Urinary bladder (tissue), 4 donors: ENCODE results near the gene GARNL3. TPM values are rescaled to one million over a fixed set of nuclear protein-coding genes. Genes with fewer than 3 reads are reported as not detected.
A peak's percentile ranks its signal among the peaks of the same experiment; 100 is the strongest.

ENCODE experiments used
- DNase-seq: peaks from one replicate; pipeline ENCODE4 v3.0.0-alpha.2; 2015; ENCODE audit errors: extremely low spot score
- H3K27ac ChIP-seq: one replicate; pipeline ENCODE4 v1.5.1; 2013; ENCODE audit warnings: low read depth, mild to moderate bottlenecking, moderate library complexity
- H3K36me3 ChIP-seq: one replicate; pipeline ENCODE4 v1.6.1; 2013; ENCODE audit warnings: mild to moderate bottlenecking, moderate library complexity; ENCODE audit not compliant: insufficient read depth
- H3K4me1 ChIP-seq: one replicate; pipeline ENCODE4 v1.6.1; 2013; ENCODE audit warnings: mild to moderate bottlenecking, moderate library complexity; ENCODE audit not compliant: insufficient read depth
- H3K4me3 ChIP-seq: one replicate; pipeline ENCODE4 v1.5.1; 2013; ENCODE audit warnings: low read depth, low read length
- WGBS: extraction: QIAGEN DNeasy Blood & Tissue Kit; methylation state at CpG from one replicate; pipeline ENCODE4 v1.1.7; 2013; 5-methylcytosine and 5-hydroxymethylcytosine counted together
- polyA plus RNA-seq: library from polyadenylated mRNA; stranded (reverse); fragments of 200-250 nt; gene quantifications from one replicate; pipeline ENCODE4 v1.2.3, GENCODE V29; 2013
- total RNA-seq: library from RNA; depleted of rRNA; stranded (reverse); fragments of >200 nt; gene quantifications from one replicate; pipeline ENCODE4 v1.2.3, GENCODE V29; 2014
- donor health status: healthy with polysubstance abuse.
- donor health status: healthy.

Gene GARNL3
- total and polyA plus RNA-seq, 2 donors, result 22.0 to 58.0 TPM

DNA sequence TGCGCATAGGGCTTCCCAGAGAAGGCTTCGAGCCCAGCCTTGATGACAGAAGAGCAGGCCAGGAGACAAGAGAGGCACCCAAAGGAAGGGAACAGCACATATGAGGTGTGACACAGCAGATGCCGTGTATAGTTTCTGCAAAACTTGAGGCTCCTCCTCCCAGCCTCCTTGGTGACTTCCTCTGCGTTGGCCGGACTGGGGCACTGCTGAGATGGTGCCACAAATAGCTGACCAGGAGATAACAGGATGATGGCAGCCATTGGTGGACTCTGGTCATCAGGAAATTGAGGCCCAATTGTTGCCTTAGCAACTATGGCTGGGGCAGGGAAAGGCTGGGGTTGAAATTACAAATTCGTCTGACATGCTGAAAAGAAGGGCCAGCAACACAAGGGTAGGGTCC is 154.8 kb downstream of the GARNL3 start:
- 74% methylated on average over 6 of the region's 6 CpGs for WGBS
- H3K4me1 ChIP-seq, result no peaks in the 10 kb centered on the region
- DNase-seq, result no peak
- no peak overlapping the region for H3K4me3 ChIP-seq
- H3K27ac ChIP-seq, result no peak overlapping the region
- H3K36me3 ChIP-seq, result no peaks in the 10 kb centered on the region

DNA sequence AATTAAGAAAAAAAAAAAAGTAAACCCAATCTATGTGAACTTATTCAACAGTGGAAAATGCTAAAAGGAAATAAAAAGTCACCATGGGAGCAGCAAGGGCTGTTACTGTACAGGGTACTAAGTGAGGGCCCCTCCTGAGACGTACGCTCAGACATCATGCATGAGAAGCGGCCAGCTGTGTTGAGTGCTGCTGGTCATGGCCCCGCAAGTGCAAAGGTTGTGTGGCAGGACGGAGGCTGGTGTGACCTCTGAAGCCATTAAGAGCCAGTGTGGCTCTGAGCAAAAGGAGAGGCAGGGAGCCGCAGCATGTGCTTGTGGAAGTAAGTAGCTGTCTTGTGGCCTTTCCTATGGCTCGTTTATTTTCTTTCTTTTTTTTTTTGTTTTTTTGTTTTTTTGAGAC is 156.5 kb downstream of the GARNL3 start:
- H3K27ac ChIP-seq, result no peak overlapping the region
- no peaks in the 10 kb centered on the region for H3K4me1 ChIP-seq
- H3K36me3 ChIP-seq, result no peaks in the 10 kb centered on the region
- WGBS, result 89% methylated on average over 7 of the region's 7 CpGs
- H3K4me3 ChIP-seq, result no peak overlapping the region
- DNase-seq, result no peak

DNA sequence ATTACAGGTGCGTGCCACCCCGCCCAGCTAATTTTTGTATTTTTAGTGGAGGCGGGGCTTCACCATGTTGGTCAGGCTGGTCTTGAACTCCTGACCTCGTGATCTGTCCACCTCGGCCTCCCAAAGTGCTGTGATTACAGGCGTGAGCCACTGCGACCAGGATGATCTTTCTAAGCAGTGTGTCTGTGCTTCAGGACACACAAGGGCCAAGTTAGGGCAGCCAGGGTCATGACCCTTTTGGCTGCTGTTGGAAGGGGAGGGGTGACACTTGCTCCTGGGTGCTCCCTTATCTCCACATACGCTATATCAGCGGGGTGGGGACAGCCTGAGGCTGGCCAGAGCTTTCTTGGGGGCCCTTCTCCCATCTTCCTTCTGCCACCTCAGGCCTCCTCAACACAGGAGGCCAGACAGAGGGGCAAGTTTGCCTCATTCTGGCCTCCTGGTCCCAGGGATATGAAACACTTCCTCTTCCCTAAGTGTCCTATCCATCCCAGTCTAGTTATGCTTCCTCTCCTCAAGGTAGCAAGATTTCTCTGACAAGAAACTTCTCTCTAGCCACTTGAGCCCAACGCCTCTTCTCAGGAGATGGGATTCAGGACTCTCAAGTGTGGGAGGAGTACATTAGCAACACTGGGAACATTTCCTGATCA is 157.7 kb downstream of the GARNL3 start:
- DNase-seq, result no peak
- Histone ChIP-seq H3K27ac (no peak overlapping the region), H3K36me3 (no peaks in the 10 kb centered on the region), H3K4me3 (no peak overlapping the region), H3K4me1 (no peaks in the 10 kb centered on the region)
- 80% methylated on average over 10 of the region's 10 CpGs for WGBS

DNA sequence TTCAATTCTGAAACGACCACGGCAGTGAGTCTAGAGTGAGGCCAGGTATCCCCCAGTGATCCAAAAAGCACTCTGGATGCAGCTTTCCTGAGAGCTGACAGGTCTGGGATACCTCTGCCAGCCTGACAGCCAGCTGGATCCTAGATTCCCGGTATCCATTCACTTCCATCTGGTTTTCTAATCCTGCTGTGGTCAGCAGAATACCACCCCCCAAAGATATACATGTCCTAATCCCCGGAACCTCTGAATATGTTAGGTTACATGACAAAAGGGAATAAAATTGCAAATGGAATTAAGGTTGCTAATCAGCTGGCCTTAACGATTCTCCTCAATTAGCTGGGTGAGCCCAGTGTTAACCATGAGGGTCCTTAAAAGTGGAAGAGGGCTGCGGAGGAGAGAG is 158.2 kb downstream of the GARNL3 start:
- no peaks in the 10 kb centered on the region for H3K36me3 ChIP-seq
- H3K4me1 ChIP-seq, result no peaks in the 10 kb centered on the region
- DNase-seq, result no peak
- peak overlapping the region; percentile 77 for H3K27ac ChIP-seq
- H3K4me3 ChIP-seq, result peak overlapping the region; percentile 81
- 25% methylated on average over 6 of the region's 6 CpGs for WGBS

DNA sequence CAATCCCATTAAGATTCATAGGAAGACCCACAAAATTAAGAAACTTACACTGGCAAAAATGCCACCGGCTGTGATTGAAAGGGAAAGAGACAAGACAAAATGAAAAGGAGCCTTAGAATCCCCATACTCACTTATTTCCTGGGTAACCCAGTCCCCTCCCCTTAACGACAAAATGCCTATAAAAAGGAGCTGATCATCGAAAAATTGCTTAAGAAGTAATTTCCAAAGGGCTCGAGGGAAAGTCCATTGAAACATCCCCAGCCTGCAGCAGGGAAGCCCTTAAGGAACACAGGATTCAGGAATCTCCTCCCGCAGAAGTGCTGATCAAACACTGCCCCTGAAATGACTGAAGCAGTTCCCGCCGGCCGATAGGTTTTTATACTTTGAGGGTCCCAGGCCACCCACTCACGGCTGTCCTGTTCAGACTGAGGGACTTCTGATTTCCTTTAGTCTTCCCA is 158.9 kb downstream of the GARNL3 start:
- H3K36me3 ChIP-seq, result no peaks in the 10 kb centered on the region
- H3K27ac ChIP-seq, result peak overlapping the region; percentile 77
- H3K4me1 ChIP-seq, result no peaks in the 10 kb centered on the region
- no peak for DNase-seq
- peak overlapping the region; percentile 81 for H3K4me3 ChIP-seq
- under 1% methylated on average over 9 of the region's 9 CpGs for WGBS

DNA sequence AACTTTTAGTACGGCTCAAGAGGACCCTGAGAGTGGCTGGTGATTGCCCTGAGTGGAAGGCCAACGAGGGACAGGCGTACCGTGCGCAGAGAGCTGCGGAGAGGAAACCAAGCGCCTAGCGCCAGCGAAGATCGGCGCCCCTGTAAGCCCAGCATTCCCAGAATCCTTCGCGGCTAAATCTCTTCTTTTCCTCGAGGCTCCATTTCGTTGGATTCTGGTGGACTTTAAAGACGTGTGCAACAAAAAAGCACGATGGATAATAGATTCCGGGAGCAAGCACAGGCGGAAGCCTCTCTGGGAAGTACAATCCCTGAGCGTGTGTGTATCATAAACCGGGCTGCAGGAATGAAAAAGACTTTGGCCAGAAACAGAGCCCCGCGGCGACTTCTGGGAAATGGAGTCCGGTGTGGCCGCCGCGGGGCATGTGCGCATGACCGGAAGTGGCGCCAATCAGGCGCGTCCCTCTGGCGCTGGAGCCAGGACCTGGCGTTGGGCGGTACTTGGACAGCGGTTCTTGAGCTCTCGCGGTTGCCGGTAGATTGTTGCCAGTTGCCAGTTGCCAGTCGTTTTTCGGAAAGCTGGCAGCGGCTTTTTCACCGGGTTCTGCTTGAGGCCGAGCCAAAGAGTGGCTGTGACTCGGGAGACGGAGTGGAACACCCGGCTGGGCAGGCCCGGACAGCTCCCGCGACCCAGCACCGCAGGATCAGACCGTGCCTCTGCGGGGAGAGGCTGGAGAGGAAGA is 159.5 kb downstream of the GARNL3 start, which contains the start of gene ZNF79:
Gene ZNF79 (plus strand): TSS at position 449 of the 742 bp plus-strand sequence. CDS start 406 bp downstream, outside the sequence.
- Histone ChIP-seq H3K4me3 (peak within 1 kb of the TSS; percentile 81), H3K36me3 (no peaks in the 10 kb centered on the region), H3K4me1 (no peaks in the 10 kb centered on the region), H3K27ac (peak within 1 kb of the TSS; percentile 77)
- DNase-seq, result peak; percentile 83
- under 1% methylated on average over 54 of the region's 54 CpGs for WGBS

DNA sequence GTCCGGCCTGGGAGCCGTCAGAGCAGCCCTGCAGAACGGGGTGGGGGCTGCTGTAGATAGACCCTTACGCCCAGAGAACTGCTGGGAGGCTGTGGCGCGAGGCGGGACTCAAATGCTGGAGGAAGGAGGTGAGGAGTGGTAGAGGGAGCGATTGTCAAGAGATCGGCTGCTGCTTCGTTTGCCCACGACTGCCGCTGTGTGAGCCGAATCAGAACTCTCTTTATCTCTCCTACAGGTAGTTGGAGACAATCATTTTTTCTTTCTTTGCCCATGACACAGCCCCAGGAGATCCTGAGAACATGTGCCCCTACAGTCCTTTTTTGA is 160.1 kb downstream of the GARNL3 start:
- H3K4me3 ChIP-seq, result peak overlapping the region; percentile 81
- under 1% methylated on average over 13 of the region's 13 CpGs for WGBS
- no peaks in the 10 kb centered on the region for H3K36me3 ChIP-seq
- DNase-seq, result no peak
- H3K27ac ChIP-seq, result peak overlapping the region; percentile 77
- no peaks in the 10 kb centered on the region for H3K4me1 ChIP-seq

DNA sequence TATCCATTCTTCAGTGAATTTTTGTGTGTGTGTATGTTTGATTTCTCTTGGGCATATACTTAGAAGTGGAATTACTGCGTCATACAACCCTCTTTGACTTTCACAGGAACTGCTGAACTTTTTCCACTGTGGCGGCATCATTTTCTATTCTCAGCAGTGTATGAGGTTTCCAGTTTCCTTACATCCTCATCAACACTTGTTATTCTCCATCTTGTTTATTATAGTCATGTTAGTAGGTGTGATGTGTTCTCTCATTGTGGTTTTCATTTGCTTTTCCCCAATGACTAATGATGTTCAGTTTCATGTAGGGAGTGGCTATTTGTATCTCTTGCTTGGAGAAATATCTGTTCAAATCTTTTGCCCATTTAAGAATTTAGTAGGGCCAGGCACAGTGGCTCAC is 162.2 kb downstream of the GARNL3 start:
- WGBS, result 88% methylated on average over 2 of the region's 2 CpGs
- no peak for DNase-seq
- Histone ChIP-seq H3K27ac (no peak overlapping the region), H3K4me1 (no peaks in the 10 kb centered on the region), H3K4me3 (no peak overlapping the region), H3K36me3 (peaks cover 3% of the 10 kb centered on the region)

DNA sequence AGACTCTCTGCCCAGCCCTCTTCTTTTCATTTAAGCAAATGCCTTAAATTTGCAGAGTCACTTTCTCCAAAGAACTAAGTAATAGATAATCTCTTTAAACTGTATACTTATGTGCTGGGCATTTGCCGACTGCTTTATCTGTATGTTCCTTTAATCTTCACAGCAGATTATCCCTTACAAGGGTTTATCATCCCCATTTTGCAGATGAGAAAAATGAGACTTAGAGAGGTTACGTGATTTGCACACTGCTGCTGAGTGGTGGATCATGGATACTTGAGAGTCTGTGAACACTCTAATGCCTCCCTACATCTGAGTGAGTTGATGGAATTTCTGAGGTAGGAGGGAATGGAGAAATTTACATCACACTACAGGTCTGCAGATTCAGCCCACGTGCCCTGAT is 163.8 kb downstream of the GARNL3 start:
- Histone ChIP-seq H3K4me1 (no peaks in the 10 kb centered on the region), H3K27ac (no peak overlapping the region), H3K36me3 (peaks cover 3% of the 10 kb centered on the region), H3K4me3 (no peak overlapping the region)
- WGBS, result 87% methylated on average over 3 of the region's 3 CpGs
- no peak for DNase-seq

DNA sequence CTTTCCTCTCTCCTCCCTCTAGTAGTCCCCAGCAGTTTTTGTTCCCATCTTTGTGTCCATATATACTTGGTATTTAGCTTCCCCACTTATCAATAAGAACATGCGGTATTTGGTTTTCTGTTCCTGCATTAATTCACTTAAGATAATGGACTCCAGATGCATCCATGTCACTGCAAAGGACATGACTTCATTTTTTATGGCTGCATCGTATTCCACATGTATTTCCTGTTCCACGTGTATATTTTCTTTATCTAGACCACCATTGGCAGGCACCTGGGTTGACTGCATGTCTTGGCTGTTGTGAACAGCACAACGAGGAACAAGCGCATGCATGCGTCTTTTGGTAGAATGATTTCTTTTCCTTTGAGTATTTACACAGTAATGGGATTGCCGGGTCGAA is 165.8 kb downstream of the GARNL3 start:
- WGBS, result 96% methylated on average over 8 of the region's 8 CpGs
- H3K4me3 ChIP-seq, result no peak overlapping the region
- H3K4me1 ChIP-seq, result no peaks in the 10 kb centered on the region
- H3K36me3 ChIP-seq, result peaks cover 3% of the 10 kb centered on the region
- no peak overlapping the region for H3K27ac ChIP-seq
- no peak for DNase-seq

DNA sequence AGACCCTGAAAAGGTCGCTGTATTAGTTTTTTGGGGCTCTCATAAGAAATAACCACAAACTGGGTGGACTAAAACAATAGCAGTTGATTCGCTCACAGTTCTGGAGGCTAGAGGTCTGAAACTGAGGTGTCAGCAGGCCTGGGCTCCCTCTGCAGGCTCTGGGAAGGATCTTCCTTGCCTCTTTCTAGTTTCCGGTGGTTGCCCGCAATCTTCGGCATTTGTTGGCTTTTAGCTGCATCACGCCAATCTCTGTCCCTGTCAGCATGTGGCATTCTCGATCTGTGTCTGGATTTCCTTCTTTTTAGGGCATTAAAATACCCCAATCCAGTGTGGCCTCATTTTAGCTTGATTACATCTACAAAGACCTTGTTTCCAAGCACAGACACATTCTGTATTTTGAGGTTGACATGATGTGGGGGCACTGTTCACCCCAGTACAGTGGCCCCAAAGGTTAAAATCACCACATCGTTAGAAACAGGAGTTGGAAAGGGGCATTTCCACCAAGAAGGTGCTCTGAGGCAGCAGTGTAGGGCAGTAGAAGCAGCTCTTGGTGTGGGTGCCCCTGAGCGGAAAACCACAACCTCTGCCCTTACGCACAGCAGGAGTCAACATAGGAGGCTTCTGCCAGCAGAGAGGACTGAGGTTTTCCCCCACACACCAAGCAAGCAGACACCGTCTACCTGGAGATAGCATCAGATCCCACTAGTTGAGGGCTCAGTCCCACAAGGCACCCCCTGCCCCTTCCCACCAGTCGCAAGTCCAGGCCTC is 173.1 kb downstream of the GARNL3 start:
- no peak overlapping the region for H3K27ac ChIP-seq
- 84% methylated on average over 12 of the region's 12 CpGs for WGBS
- no peak for DNase-seq
- H3K4me3 ChIP-seq, result no peak overlapping the region
- no peaks in the 10 kb centered on the region for H3K4me1 ChIP-seq
- peaks cover 3% of the 10 kb centered on the region for H3K36me3 ChIP-seq

DNA sequence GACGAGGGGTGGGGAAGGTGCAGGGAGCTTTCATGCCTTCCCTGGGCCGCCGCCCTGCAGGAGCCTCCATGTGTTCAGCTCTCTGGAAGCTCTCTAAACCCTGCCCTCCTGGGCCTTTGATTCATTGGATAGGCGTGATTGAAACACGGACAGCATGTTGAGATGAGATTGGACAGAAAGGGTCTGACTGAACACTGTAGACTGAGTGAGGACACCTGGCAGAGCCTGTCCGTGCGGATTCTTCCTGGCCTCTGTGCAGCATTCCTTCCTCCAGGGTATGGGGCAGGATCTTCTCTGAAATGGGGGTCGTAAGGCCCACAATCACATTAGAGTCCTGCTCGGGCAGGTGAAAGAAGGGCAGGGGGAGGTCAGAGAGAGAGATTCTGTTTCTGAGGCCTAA is 173.8 kb downstream of the GARNL3 start:
- Histone ChIP-seq H3K4me1 (no peaks in the 10 kb centered on the region), H3K4me3 (no peak overlapping the region), H3K36me3 (peaks cover 3% of the 10 kb centered on the region), H3K27ac (no peak overlapping the region)
- no peak for DNase-seq
- WGBS, result 93% methylated on average over 9 of the region's 9 CpGs
